Kidney tubule cell (primary cell): ENCODE data around the gene NCKAP1.
A peak's percentile ranks its signal among the peaks of the same experiment; 100 is the strongest.
"Not testable (repeated sequence)": the region's sequence is repeated elsewhere in the genome, so short reads cannot be mapped to it uniquely, and the experiment has no call there.

Experiments used
- DNase-seq: peaks from one replicate; pipeline ENCODE4 v3.0.0-alpha.2; 2018; ENCODE audit warnings: low spot score

NCKAP1 gene

GRCh38 chr2:182912518-182912915, 125.7 kb downstream of the NCKAP1 start:
- no peak for DNase-seq

GRCh38 chr2:182911813-182912517, 126.3 kb downstream of the NCKAP1 start:
- no peak for DNase-seq

GRCh38 chr2:182910965-182911364, 127.3 kb downstream of the NCKAP1 start:
- DNase-seq = no peak

GRCh38 chr2:182907081-182907830, 131.0 kb downstream of the NCKAP1 start:
- no peak for DNase-seq

- no peak for DNase-seq
These were observed 131.8 kb downstream of the NCKAP1 start for GRCh38 chr2:182906454-182906853.

- DNase-seq = no peak
These were observed 133.4 kb downstream of the NCKAP1 start for GRCh38 chr2:182904844-182905243.

- no peak for DNase-seq
These were observed 134.7 kb downstream of the NCKAP1 start for GRCh38 chr2:182903566-182903965.

GRCh38 chr2:182901748-182902147, 136.5 kb downstream of the NCKAP1 start:
- DNase-seq = no peak

- no peak for DNase-seq
These were observed 139.5 kb downstream of the NCKAP1 start for GRCh38 chr2:182898718-182899117.

- DNase-seq = peak; percentile 41
These were observed 141.1 kb downstream of the NCKAP1 start for GRCh38 chr2:182897137-182897536.

GRCh38 chr2:182895798-182896197, 142.5 kb downstream of the NCKAP1 start:
- DNase-seq = no peak

GRCh38 chr2:182895169-182895568, 143.1 kb downstream of the NCKAP1 start:
- DNase-seq = no peak

- peak; percentile 20 for DNase-seq
These were observed 144.1 kb downstream of the NCKAP1 start for GRCh38 chr2:182894174-182894573.

- no peak for DNase-seq
These were observed 144.6 kb downstream of the NCKAP1 start for GRCh38 chr2:182893666-182894065.

- DNase-seq = not testable (repeated sequence)
These were observed 145.2 kb downstream of the NCKAP1 start for GRCh38 chr2:182893035-182893434.

- peak; percentile 6 for DNase-seq
These were observed 146.6 kb downstream of the NCKAP1 start for GRCh38 chr2:182891611-182892010.

- no peak for DNase-seq
These were observed 147.4 kb downstream of the NCKAP1 start for GRCh38 chr2:182890773-182891378.

GRCh38 chr2:182890305-182890704, 148.0 kb downstream of the NCKAP1 start:
- DNase-seq = peak; percentile 6

- no peak for DNase-seq
These were observed 150.4 kb downstream of the NCKAP1 start for GRCh38 chr2:182887753-182888415.

GRCh38 chr2:182887093-182887492, 151.2 kb downstream of the NCKAP1 start:
- DNase-seq = no peak

- no peak for DNase-seq
These were observed 152.5 kb downstream of the NCKAP1 start for GRCh38 chr2:182885771-182886170.

GRCh38 chr2:182883451-182883850, 154.8 kb downstream of the NCKAP1 start:
- DNase-seq = no peak

- not testable (repeated sequence) for DNase-seq
These were observed 158.2 kb downstream of the NCKAP1 start for GRCh38 chr2:182880100-182880499.
